Mammary epithelial cell (primary cell): ENCODE results near the gene TBX19.
A peak's percentile ranks its signal among the peaks of the same experiment; 100 is the strongest.

ENCODE experiments used
- EZH2 ChIP-seq: IDR thresholded peaks from 2 replicates; pipeline ENCODE4 v1.6.1; 2012; ENCODE audit warnings: low read length, inconsistent platforms, borderline replicate concordance
- TF ChIP-seq, protein P1 (sequence below), 2 donors: IDR thresholded peaks in 1 of 2; conservative IDR thresholded peaks in 1 of 2; 2 replicates each; pipeline ENCODE4 v1.5.1; 2011 to 2012; ENCODE audit warnings: inconsistent platforms in 2 of 2, low read length in 2 of 2, mild to moderate bottlenecking in 2 of 2, control low read depth in 1 of 2, low read depth in 1 of 2; ENCODE audit not compliant: insufficient read depth in 1 of 2; ENCODE audit errors: extremely low read depth in 1 of 2

DNA sequence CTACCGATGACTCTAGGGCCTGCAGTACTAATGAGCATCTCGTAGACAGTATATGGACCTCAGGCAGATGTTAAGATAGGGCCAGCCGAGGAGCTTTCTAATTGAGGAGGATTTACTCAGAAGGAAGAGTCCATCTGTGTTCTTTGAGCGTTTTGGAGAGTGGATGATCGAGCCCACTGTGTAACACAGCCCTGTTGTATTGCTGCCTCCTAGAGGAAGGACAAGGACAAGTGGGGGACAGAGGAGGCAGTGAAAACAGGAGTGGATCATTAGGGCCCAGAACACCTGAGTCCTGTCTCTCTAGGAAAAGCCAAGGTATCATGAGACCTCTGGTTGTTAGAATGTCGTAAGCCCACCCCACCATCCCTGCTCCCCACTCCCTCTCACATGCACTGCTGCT, 62.9 kb downstream of the TBX19 start:
- TF ChIP-seq, protein P1, sequence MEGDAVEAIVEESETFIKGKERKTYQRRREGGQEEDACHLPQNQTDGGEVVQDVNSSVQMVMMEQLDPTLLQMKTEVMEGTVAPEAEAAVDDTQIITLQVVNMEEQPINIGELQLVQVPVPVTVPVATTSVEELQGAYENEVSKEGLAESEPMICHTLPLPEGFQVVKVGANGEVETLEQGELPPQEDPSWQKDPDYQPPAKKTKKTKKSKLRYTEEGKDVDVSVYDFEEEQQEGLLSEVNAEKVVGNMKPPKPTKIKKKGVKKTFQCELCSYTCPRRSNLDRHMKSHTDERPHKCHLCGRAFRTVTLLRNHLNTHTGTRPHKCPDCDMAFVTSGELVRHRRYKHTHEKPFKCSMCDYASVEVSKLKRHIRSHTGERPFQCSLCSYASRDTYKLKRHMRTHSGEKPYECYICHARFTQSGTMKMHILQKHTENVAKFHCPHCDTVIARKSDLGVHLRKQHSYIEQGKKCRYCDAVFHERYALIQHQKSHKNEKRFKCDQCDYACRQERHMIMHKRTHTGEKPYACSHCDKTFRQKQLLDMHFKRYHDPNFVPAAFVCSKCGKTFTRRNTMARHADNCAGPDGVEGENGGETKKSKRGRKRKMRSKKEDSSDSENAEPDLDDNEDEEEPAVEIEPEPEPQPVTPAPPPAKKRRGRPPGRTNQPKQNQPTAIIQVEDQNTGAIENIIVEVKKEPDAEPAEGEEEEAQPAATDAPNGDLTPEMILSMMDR (conservative IDR thresholded peaks at IDR 0.05 in 1 of 2, IDR thresholded peaks at IDR 0.05 in 1 of 2; ENCODE audit: extremely low read depth in 1 of 2, insufficient read depth in 1 of 2, low read depth in 1 of 2, low read length in 2 of 2) = peak in 1 of 2 donors; percentile 24
- no peak for TF ChIP-seq EZH2
